ENCODE data around the gene IGF1R.

IGF1R gene

DNA sequence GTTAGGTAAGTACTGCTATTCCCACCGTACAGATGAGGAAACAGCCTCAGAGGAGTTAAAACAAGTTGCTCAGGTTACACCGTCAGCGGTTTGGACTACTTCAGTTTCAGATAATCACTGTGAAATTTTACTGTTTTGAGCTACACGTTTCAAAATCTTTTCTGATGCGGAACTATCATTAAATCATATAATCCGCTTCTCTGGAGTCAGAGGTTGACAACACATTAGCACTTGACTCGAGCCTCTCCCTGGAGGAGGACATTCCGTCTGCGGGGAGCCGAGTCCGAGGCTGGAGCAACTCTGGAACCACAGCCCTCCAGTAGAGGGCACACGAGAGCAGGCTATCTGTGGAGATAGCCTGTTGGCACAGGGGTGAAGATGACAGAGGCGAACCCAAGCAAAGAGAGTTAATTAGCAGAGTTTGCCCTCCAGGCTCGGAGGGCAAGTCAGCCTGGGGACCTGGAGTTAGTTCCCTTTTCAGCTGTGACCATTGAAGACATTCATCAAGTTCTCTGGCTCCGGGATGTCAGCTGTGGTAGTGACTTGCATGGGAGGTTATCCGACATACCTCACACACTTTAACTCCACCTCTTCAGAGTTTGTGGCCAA, 131.2 kb downstream of the IGF1R start:
- peak; percentile 75 to 81 for DNase-seq

DNA sequence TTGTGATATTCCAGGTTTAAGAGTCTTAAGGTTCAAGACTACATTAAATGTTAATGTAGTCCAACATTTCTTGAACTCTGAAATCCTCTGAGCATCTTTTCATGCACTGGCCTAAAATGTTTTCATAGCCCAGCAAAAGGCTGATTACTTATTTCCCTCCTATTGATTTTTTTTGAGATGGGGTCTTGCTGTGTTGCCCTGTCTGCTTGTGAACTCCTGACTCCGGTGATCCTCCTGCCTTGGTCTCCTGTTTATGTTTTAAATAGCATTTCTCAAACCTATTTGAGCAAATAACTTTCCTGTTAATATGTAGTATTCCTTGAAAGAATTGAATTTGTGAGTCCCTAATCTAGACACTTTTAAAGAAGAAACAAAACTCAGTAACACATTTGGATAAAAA, 133.5 kb downstream of the IGF1R start:
- DNase-seq = no peak

DNA sequence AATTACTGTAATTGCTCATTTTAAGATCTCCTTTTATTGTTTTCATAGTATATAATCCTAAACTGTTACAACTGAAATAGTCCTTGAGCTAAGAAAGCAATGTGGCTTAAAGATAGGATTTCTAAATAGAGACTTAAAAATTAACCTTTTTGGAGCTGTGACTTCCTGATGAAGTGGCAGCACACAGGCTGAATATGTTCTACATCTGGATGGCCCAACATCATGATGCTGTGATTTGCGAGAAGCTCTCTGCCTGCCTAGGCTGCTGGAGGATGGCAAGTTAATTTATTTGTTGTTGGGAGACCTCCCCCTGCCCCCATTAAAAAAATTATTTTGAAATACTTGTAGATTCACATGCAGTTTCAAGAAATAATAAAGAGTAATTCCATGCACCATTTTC, 134.5 kb downstream of the IGF1R start:
- no peak for DNase-seq

DNA sequence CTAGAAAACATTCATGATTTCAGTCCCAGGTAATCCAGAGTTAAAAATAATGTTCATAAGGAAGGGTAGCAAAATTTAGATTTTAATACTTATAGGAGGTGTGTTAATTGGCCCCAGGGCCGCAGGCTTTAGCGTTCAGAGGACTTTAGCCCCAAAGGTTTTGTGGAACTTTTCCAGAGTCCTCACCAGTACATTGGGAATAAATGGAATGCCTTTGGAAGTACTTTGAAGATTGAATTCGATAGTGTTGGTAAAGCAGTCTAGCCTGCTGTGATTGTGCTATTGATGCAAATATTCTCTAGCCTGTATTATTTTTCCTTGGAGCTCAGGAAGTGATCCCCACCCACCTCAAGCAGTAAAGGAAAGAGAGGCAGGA, 137.1 kb downstream of the IGF1R start:
- DNase-seq = no peak

DNA sequence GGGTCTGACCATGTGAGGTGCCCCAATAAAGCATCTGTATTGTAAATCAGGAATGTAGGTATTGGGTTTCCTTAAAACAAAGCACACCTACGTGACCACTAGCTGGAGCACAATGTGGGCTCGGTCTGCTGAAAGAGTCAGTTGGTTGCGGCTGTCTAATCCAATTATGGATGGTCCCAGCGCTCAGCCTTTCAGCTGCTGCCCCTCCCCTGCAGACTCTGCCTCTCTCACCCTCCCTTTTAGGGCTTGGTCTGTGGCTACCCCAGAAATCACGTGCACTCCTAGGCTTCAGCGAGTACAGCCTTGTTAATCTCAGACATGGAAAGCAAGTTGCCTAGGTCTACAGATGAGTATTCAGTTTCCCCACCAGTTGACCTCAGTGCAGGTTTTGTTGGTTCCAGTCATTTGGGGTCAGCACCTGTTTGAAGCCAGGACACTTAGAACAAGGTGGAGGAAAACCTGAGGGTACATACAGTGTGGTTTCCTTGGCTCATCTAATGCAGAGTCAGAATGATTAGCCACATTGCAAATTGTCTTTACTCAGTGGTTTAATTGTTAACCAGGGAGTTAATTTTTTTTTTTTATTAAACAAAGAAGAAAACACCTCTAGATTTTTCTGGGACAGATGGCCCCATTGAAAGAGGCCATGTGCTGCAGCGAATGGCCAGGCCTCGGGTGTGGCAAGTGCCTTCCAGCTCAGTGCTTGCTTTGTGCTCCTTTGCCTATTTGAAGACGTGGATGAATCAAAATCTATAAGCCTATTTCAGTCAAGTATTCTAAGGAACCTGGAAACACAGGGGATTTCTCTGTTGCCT, 137.7 kb downstream of the IGF1R start:
- no peak for DNase-seq

DNA sequence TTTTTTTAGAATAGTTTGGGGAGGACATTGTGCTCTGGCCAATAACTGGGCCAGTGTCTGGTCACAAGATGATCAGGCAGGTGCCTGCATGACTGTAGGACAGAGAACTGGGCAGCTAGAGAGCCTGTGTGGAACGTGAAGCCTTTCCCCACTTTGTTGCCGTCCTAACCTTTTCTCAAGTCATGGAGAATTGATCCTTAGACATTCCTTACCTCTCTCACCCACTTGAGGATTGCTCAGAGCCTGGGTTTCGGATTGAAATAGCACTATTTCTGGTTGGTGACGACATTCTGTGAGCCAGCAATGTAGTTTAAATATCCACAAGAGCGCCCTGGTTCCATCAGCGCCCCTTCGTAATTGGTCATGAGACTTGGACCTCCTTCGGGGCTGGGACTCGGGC, 138.4 kb downstream of the IGF1R start:
- no peak for DNase-seq

DNA sequence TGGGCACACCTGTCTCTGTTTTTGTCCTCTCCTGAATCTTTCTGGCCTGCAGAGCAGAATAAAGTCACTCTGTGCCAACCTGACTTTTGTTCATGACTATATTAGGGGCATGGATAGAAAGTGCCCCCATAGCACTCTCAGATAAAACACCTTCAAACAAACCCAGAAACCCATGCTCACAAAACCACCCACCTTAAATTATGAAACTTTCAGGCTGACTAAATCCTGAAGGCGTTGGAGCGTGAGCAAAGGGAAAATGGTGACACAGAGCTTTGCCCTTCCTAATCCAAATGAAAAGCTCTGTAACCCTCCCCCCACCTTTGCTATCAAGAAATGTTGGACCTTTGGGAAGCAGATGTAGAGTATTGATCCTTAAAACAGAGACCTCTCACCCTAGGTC, 138.9 kb downstream of the IGF1R start:
- DNase-seq = no peak

DNA sequence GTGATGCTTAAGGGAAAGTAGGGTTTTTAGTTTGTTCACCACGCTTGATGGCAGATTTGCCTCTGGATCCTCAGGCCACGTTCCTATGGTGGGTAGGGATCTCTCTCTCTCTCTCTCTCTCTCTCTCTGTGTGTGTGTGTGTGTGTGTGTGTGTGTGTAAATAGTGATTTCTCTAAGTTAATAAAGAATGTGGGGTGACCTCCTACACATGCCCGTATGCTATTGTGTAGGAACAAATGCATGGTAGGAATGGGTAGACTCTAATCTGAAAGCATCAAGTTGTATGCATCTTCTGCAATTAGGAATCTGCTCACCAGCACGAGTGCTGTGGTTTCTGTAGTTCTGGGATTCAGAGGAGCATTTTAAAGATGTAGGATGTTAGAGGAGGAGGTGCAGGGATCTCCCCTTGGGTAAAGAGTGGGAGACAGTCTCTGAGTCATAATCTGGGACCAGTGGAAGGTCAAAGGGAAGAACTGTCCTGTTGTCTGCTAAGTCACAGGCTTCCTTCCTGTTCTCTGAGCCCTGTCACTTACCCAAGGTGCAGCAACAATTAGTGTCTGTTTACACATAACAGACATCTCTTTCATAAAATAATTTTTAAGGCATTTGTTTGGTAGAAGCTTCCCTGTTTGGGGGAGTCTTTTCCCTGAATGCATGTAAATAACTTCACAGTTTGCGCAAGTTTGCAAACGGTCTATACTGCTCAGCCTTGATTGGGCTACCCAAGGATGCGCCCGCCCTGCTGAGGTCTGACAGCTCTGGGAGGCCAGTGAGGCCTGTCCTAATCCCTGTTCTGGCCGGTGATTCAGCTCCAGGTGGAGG, 139.8 kb downstream of the IGF1R start:
- no peak for DNase-seq

DNA sequence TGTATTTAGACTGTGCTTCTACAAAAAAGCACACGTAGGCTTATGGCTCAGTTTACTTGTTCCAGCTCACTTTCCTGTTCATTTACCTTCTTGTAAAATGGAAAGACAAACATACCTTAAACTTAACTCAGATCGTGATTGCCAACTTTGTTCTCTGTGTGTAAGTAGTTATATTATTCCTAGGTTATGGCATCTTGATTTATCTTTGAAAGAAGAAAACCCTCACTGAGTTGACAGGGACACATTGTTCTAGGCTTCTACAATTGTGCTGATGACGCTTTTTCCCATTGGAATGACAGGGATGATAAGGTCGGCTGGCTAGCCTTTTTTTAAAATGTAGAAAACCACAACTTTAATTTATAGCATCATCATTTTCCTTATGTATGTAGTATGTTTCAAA, 140.7 kb downstream of the IGF1R start:
- no peak for DNase-seq

DNA sequence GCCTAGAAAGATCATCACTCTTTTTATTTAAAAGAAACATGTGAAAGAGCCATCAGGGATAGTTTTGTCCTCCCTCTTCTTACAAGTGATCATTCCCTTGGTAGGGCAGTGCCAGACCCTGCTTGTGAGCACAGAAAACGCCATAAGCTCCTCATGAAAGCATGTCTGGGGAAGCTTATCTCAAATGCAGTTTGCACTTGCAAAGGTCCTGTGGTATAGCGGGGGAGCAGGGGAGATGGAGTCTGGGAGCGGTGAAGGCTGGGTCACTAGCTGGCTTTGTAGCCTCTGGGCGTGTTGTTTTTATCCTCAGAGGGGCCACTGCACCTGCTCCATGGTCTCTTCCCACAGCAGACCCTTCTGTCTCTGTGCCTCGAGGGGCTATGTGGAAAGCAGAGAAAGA, 141.9 kb downstream of the IGF1R start:
- DNase-seq = no peak

DNA sequence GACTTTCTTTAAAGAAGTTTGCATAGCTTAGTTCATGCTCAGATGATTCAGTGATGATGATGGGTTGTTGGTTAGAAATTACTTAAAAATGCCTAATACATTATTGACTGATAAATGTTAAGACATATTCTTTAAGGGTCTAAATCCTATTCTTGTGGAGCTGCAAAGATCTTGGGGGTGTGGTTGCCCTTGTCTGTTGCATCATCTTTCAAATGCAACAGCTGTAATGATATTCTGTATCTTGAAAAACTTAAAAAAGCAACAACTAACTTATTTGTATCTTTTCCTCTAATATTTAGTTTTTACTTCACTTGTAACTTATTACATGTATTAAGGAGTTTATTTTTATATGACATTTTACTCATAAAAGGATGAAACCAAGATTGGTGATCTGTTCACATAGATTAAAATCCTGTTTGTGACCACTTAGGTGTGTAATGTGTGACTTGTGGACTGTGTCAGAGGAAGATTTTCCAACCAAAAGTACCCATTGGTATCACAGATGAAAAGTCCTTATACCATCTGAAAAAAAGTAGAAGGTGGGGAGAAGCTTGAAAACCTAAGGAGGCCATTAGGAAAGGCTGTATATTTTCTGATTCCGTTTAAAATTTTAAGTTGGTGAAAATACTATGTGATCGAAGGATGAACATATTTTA, 142.8 kb downstream of the IGF1R start:
- no peak for DNase-seq

DNA sequence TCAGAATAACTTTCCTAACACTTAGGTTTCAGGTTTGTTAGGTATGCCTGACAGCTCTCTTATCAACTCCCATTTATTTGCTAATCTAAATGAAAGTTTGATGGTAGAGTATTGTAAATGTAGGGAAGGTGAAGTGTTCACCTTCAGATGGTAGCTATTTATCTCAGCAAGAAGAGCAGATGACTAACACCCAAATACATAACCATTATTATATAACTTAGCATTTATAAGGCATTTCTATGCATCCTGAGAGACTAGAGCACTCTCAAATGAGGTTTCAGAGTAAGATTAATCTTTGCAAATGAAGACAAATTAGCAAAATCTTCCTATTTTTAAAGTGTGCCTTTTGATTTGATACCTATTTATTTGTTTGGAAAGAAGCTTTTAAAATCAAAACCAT, 143.8 kb downstream of the IGF1R start:
- DNase-seq = no peak

DNA sequence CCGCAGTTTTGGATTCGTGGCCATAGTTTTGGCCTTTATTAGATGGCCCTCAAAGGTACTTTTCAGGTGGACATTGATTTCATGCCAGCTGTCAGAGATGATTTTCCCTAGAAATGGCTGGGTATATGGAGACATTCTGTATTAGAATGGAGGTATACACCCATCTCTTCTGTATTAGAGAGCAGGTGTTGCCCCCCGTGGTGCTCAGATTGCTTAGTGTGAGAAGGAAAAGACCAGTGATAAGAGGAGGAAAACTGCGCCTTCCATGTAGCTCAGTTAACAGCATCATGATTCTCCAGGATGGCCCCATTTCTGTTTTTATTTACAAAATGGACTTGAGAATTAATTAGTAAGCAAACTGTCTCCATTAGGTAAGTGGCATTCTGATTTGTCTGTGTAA, 145.9 kb downstream of the IGF1R start:
- no peak for DNase-seq

DNA sequence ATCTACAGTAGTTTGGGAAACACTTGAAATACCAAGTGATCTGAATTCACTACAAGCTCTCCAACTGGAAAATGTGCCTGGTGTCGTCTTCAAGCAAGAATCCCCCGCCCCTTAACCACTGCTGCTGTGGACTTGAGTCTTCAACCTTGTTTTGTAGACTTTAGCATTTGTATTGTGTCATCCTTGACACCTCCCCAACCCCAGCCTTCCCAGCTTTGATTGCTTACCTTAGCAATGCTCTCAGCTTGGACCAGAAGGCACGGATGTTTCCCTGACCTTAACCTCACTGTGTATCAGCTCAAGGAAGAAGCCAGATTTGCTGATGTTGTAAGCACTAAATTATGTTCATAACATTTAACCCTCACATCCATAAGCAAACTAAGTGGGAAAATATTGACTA, 146.4 kb downstream of the IGF1R start:
- DNase-seq = no peak

DNA sequence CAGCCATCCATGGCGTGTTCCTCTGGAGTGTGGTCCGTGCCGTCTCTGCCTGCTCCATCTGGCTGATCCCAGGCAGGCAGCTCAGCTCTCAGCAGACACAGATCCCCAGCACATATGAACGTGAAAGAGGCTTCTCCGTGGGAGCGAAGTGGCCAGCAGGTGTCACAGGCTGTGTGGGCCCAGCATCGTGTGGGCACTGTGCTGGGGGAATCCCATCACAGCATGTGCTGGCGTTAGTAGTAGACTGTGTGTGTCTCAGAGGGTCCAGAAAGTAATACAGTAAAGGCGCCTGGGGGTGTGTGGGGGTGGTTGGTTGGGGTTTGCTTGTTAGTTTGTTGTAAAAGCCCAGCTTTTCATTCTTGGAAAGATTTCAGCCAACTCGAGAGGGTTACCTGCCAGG, 147.6 kb downstream of the IGF1R start:
- no peak for DNase-seq

DNA sequence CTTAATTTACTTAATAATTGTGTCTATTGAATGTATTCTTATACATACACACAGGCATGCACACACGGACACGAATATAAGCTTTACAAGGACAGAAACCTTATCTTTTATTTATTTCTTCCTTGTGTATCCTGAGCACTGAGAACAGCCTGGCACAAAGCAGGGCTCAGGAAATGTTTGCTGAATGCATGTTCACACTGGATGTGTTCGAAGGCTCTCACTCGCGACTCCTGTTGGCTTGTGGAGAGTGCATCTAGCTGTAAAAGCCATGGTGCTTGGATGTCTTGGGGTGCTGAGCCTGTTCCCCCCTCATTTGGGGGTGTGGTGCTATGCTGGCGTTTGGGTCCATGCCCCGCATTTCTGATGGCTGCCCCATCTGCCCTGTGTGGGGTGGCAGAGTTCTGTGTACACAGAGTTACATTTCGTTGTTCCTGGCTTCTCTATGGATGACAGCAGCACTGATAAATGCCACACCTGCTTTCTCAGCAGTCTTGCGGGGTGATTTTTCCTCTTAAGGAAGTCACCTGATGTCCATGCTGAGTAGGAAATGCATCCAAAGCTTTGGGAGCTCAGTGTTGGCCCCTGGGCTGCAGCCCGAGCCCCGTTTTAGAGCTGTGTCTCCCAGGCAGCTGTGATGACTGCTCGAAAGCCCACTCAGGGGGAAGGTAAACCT, 148.5 kb downstream of the IGF1R start:
- peak; percentile 14 to 18 for DNase-seq

DNA sequence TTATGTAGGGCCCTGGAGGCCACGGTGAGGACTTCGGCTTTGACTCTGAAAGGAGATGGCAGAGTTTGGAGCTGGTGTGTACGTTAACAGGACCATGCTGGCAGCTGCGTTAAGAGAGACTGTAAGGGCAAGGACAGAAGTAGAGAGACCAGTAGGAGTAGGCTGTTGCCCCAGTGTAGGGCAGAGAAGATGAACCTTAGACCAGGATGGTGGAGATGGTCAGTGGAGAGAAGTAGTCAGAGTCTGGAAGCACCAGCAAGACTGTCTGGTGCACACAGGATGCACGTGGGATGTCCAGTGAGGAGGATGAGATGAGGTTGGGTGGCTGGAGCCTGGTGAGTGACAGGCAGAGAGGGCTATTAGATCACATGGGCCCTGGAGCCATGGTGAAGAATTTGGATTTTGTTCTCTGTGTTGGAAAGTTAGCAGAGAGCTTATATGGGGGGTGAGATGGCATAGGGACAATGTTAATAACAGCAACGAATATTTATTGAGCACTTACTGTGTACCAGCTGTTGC, 150.1 kb downstream of the IGF1R start:
- no peak for DNase-seq

DNA sequence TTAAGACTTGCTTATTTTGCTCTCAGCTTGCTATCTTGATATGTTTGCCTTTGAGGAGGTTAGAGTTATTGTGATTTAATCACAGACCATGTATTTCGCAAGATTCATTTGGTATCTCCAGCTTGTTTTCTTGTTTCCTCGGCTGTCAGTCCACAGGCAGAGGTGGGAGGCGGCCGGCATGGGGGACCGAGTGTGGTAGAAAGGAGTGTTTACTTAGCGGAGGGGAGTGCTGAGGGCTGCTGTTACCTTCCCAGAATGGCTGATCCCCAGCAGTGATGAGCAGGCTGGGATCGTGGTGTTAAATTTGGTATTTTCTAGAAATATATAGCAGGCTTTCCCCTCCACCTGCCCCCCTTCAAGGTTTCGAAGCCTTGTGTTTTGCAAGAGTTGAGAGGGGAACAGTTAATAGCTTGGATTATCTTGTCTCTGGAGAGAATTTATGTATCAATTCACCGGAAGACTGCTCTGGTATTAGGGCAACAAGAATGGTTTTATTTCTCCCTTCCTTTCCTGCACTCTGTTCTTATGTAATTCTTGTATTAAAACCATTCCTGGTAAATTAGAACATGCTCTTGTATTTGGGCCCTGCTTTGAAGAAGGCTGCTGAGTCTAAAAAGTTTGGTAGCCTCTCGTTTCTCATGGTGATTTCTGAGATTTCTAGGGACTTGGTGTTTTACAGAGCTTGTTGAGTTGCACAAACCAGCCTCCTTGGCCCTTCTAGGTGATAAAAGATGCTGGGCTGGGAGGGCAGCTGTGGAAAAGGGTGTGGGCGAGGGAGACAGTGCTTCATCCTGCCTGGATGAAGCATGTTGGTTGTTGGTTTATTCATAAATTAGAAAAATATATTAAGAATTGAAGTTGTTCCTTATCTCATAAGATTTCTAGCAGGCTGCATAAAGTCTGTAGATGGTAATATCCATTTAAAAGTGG, 151.4 kb downstream of the IGF1R start:
- peak; percentile 39 to 61 for DNase-seq

DNA sequence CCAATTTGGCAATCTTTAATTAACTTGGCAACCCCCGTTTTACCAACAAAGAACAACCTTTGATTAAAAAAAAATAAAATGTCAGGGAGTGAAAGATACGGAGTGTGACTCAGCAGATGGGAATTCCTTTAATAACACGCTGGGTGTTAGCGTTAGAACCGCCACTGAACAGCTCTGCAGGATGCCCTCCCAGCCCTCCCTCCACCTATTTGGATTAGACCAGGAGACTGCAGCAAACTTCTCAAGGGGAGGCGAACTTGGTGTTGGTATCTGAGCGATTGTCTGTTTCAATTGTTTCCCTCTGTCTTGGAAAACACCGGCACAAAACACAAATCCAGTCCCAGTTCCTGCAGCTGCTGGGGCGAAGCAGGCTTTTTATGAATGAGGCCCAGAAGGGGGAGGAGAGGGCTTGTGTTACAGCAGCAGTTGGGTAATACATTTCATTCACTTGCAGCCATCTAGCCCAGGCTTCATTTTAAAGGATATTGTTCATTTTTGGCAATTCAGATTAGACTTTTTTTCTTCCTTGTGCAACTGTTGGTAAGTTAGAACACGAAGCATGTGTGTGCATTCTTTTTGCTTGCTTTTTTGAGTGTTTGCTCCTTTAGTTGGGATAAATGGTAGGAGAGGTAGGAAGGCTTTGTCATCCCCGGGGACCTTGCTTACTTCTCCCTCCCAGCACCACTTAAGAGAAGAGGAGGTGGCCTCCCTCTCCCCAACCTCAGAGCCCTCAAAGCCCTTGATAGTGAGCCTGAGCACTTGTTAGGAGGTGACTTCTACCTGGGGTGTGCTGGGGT, 152.3 kb downstream of the IGF1R start:
- peak; percentile 65 to 74 for DNase-seq

DNA sequence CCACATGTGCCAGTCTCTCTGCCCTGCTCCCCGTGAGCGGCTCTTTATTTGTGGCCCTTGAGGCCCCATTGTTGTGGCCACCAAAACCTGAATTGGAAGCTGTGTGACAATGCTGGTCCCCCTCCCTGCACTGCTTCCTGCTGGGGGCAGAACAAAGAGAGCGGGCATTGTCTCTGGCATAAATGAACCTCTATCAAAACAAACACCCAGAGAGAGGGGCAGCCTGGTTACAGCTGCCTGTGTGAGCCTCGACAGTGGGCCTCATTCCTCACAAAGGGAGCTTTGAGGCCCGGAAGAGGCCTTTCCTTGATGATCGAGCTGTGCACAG, 152.9 kb downstream of the IGF1R start:
- peak; percentile 46 to 53 for DNase-seq

DNA sequence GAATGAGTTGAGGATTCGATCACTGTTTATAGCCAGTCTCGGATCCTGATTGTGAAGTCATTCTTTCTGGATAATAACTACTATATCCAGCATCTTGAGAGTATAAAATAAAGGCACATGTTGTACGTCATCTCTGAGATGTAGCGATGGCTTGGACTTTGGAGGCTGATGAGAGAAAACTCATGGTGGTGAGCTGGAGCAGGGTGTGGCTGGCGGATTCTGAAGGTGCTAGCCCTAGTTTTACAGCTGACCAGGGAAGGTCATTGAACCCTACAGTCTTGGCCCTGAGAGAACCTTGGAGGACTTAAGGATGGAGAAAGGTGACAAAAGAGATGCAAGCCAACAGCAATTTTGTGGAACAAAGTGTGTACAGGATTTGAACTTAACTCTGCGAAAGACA, 153.8 kb downstream of the IGF1R start:
- no peak for DNase-seq

Data from SHP77 (cell line).